Loucy (cell line): ENCODE measurements around the gene SLC17A7.
"Not testable (repeated sequence)": the region's sequence is repeated elsewhere in the genome, so short reads cannot be mapped to it uniquely, and the experiment has no call there.

Source experiments
- H2AFZ ChIP-seq: fragments of 200-600 bp; sonication (generic); 2 replicates; pipeline ENCODE4 v1.6.0; 2016; ENCODE audit warnings: antibody characterized with exemption, mild to moderate bottlenecking, low read length, moderate library complexity
- H3F3A ChIP-seq: fragments of 200-600 bp; 2 replicates; pipeline ENCODE4 v1.6.0; 2016; ENCODE audit warnings: antibody characterized with exemption, low read depth, mild to moderate bottlenecking
- H3K27me3 ChIP-seq: fragments of 200-600 bp; sonication (generic); 2 replicates; pipeline ENCODE4 v1.6.1; 2014; ENCODE audit warnings: low read length, mild to moderate bottlenecking; ENCODE audit not compliant: insufficient read depth, poor library complexity, severe bottlenecking
- H3K36me3 ChIP-seq: fragments of 200-600 bp; sonication (generic); 2 replicates; pipeline ENCODE4 v1.6.1; 2016; ENCODE audit warnings: low read length; ENCODE audit not compliant: insufficient read depth
- H3K4me1 ChIP-seq: fragments of 200-600 bp; sonication (generic); 2 replicates; pipeline ENCODE4 v1.5.1; 2014; ENCODE audit warnings: low read length, mild to moderate bottlenecking; ENCODE audit not compliant: insufficient read depth, poor library complexity, severe bottlenecking
- H3K4me2 ChIP-seq: fragments of 200-600 bp; sonication (generic); 2 replicates; pipeline ENCODE4 v1.6.0; 2014; ENCODE audit warnings: antibody characterized with exemption, low read length, low read depth, mild to moderate bottlenecking; ENCODE audit not compliant: poor library complexity, severe bottlenecking
- H3K4me3 ChIP-seq: fragments of 200-600 bp; sonication (generic); 2 replicates; pipeline ENCODE4 v1.5.1; 2014; ENCODE audit warnings: low read length, mild to moderate bottlenecking, mixed read lengths; ENCODE audit not compliant: poor library complexity, severe bottlenecking
- H3K79me2 ChIP-seq: fragments of 200-600 bp; sonication (generic); 2 replicates; pipeline ENCODE4 v1.6.1; 2014; ENCODE audit warnings: low read length; ENCODE audit not compliant: insufficient read depth
- H3K9ac ChIP-seq: fragments of 200-600 bp; sonication (generic); 2 replicates; pipeline ENCODE4 v1.6.0; 2014; ENCODE audit warnings: mild to moderate bottlenecking, low read depth, low read length, moderate library complexity; ENCODE audit not compliant: poor library complexity, severe bottlenecking
- H3K9me2 ChIP-seq: fragments of 200-600 bp; sonication (generic); replicated peaks from 2 replicates; pipeline ENCODE4 v1.6.1; 2016; ENCODE audit warnings: low read depth, low read length, mixed read lengths
- H3K9me3 ChIP-seq: fragments of 200-600 bp; sonication (generic); 2 replicates; pipeline ENCODE4 v1.6.1; 2014; ENCODE audit warnings: mild to moderate bottlenecking, antibody characterized with exemption, low read length, low read depth; ENCODE audit not compliant: insufficient read depth
- H4K20me1 ChIP-seq: fragments of 200-600 bp; sonication (generic); 2 replicates; pipeline ENCODE4 v1.6.0; 2014; ENCODE audit warnings: antibody characterized with exemption, low read length, mild to moderate bottlenecking; ENCODE audit not compliant: insufficient read depth, poor library complexity, severe bottlenecking
- CTCF ChIP-seq: fragments of 200-600 bp; sonication (generic); conservative IDR thresholded peaks from 2 replicates; pipeline ENCODE4 v1.5.1; 2014; ENCODE audit warnings: mild to moderate bottlenecking, antibody characterized with exemption, low read length
- EZH2phosphoT487 ChIP-seq: fragments of 200-600 bp; IDR thresholded peaks from 2 replicates; pipeline ENCODE4 v1.6.1; 2018; ENCODE audit warnings: antibody characterized with exemption, mild to moderate bottlenecking, moderate library complexity, borderline replicate concordance

Gene SLC17A7

DNA sequence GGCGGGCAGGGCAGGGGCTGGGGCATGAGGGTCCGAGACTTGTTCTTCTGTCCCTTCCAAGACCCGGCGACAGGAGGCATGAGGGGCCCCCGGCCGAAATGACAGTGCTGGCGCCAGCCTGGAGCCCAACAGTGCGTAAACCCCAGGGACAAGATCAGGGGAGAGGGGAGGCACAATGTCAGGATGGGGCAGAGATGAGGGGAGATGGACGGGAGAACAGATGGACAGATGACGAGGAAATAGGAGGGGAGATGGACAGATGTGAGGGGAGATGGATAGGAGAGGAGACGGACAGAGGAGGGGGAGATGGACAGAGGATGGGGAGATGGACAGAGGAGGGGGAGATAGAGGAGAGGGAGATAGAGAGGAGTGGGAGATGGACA lies 33.2 kb upstream of the SLC17A7 start:
- Histone ChIP-seq H3K4me1 (peaks cover 48% of the 10 kb centered on the region), H3K9me3 (no peaks in the 10 kb centered on the region), H4K20me1 (no peaks in the 10 kb centered on the region), H3K9ac (peak overlapping the region; percentile 85), H3K4me3 (peak overlapping the region; percentile 90), H3K36me3 (no peaks in the 10 kb centered on the region), H2AFZ (no peak overlapping the region), H3K27me3 (no peaks in the 10 kb centered on the region), H3K4me2 (peak overlapping the region; percentile 100), H3K9me2 (no peaks in the 10 kb centered on the region), H3K79me2 (no peaks in the 10 kb centered on the region), H3F3A (peaks cover 15% of the 10 kb centered on the region)
- TF ChIP-seq CTCF, result no peak
- no peak for TF ChIP-seq EZH2phosphoT487

DNA sequence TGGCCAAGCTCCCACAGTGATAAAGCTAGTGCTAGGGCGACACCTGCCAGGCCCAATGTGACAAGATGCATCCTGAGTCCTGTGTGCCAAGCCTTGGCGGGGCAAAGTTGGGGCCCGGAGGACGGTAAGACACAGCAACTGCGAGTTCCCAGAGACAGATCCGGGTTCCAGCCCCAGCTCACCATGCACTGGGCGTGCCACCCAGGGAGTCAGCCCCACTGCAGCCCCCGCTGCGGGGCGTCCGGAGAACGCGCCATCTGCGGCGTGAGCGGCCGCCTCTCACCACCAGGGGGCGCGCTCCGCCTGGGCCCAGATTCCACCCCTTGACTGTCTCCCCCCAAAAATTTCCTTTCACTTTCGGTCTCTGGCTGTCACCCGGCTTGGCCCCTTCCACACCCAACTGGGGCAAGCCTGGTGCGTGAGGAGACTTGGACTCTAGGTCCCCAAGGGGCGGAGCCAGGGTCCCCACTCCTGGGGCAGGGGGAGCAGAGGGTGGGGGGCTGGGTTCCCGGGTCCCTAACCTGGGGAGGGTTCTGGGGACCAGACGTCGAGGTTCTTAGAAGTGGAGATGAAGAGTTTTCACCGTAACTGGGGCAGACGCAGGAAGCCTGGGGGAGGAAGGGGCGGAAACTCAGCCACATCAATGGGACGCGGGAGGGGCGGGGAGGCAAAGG lies 32.7 kb upstream of the SLC17A7 start, which contains the start of gene FLT3LG:
FLT3LG (plus strand) TSS at position 348 of the 674 bp plus-strand sequence. CDS start 425 bp downstream, outside the sequence.
- H3K4me1 ChIP-seq, result peaks cover 48% of the 10 kb centered on the region
- H3K9me2 ChIP-seq, result no peaks in the 10 kb centered on the region
- peak within 1 kb of the TSS; percentile 100 for H3K4me2 ChIP-seq
- peak within 1 kb of the TSS; percentile 85 for H3K9ac ChIP-seq
- H3F3A ChIP-seq, result peaks cover 15% of the 10 kb centered on the region
- peak within 1 kb of the TSS; percentile 82 for H2AFZ ChIP-seq
- no peaks in the 10 kb centered on the region for H3K9me3 ChIP-seq
- H3K4me3 ChIP-seq, result peak within 1 kb of the TSS; percentile 90
- H3K79me2 ChIP-seq, result no peaks in the 10 kb centered on the region
- peak; percentile 94 for TF ChIP-seq CTCF
- no peak for TF ChIP-seq EZH2phosphoT487
- no peaks in the 10 kb centered on the region for H3K36me3 ChIP-seq
- H4K20me1 ChIP-seq, result no peaks in the 10 kb centered on the region
- no peaks in the 10 kb centered on the region for H3K27me3 ChIP-seq

- H3F3A ChIP-seq, result peaks cover 20% of the 10 kb centered on the region
- peak overlapping the region; percentile 100 for H3K4me2 ChIP-seq
- not testable (repeated sequence) for H3K9me2 ChIP-seq, H3K36me3 ChIP-seq, H3K9me3 ChIP-seq, H4K20me1 ChIP-seq, H3K27me3 ChIP-seq, H3K79me2 ChIP-seq
- H3K9ac ChIP-seq, result peak overlapping the region; percentile 85
- peak overlapping the region; percentile 82 for H2AFZ ChIP-seq
- peak overlapping the region; percentile 90 for H3K4me3 ChIP-seq
- H3K4me1 ChIP-seq, result peaks cover 53% of the 10 kb centered on the region
Measured at GRCh38 chr19:49473501-49473867, 32.2 kb upstream of the SLC17A7 start.

- peaks cover 59% of the 10 kb centered on the region for H3K4me1 ChIP-seq
- TF ChIP-seq CTCF (no peak), EZH2phosphoT487 (no peak)
- no peaks in the 10 kb centered on the region for H3K27me3 ChIP-seq
- no peaks in the 10 kb centered on the region for H3K36me3 ChIP-seq
- H3K9me2 ChIP-seq, result no peaks in the 10 kb centered on the region
- H3K4me2 ChIP-seq, result peak overlapping the region; percentile 100
- no peak overlapping the region for H2AFZ ChIP-seq
- H3K79me2 ChIP-seq, result no peaks in the 10 kb centered on the region
- H4K20me1 ChIP-seq, result no peaks in the 10 kb centered on the region
- H3K9me3 ChIP-seq, result no peaks in the 10 kb centered on the region
- peaks cover 21% of the 10 kb centered on the region for H3F3A ChIP-seq
- peak overlapping the region; percentile 85 for H3K9ac ChIP-seq
- no peak overlapping the region for H3K4me3 ChIP-seq
Measured at GRCh38 chr19:49472936-49473335, 31.6 kb upstream of the SLC17A7 start.
